Thoracic aorta (tissue), 2 donors: ENCODE results near the gene SIX1. TPM values are rescaled to one million over a fixed set of nuclear protein-coding genes. Genes with fewer than 3 reads are reported as not detected.

ENCODE experiments used
- ATAC-seq: fragments of 150-250 bp; one replicate; pipeline ENCODE4 v1.8.0; 2017; ENCODE audit warnings: low read depth; ENCODE audit not compliant: insufficient number of reproducible peaks, low FRiP score
- DNase-seq: peaks from one replicate; pipeline ENCODE4 v3.0.0-alpha.2; 2020; ENCODE audit warnings: low spot score
- H3K27ac ChIP-seq, 2 donors: fragments of 200-600 bp; sonication (generic); 1 replicate in 1 of 2; 2 replicates in 1 of 2; pipeline ENCODE4 v1.5.1; 2016; ENCODE audit warnings: mild to moderate bottlenecking in 2 of 2, moderate library complexity in 2 of 2
- H3K27me3 ChIP-seq: fragments of 200-600 bp; sonication (generic); replicated peaks from 2 replicates; pipeline ENCODE4 v1.6.0; 2016; ENCODE audit warnings: mild to moderate bottlenecking; ENCODE audit not compliant: insufficient read depth
- H3K36me3 ChIP-seq: fragments of 200-600 bp; sonication (generic); one replicate; pipeline ENCODE4 v1.5.1; 2016
- H3K4me1 ChIP-seq, 2 donors: fragments of 200-600 bp; sonication (generic); 1 replicate in 1 of 2; 2 replicates in 1 of 2; pipeline versions ENCODE4 v1.5.1 to v1.6.0; 2016; ENCODE audit warnings: low read depth in 2 of 2, mild to moderate bottlenecking in 1 of 2; ENCODE audit not compliant: control insufficient read depth in 1 of 2
- H3K4me3 ChIP-seq: fragments of 200-600 bp; sonication (generic); 2 replicates; pipeline ENCODE4 v1.5.1; 2016; ENCODE audit warnings: mild to moderate bottlenecking
- H3K9me3 ChIP-seq: fragments of 200-600 bp; sonication (generic); 2 replicates; pipeline ENCODE4 v1.5.1; 2016
- CTCF ChIP-seq: fragments of 200-600 bp; sonication (generic); IDR thresholded peaks from one replicate; pipeline ENCODE4 v1.5.1; 2019; ENCODE audit warnings: antibody characterized with exemption
- total RNA-seq, 2 donors: library from RNA; depleted of rRNA; stranded (reverse); fragments of >200 nt; gene quantifications; one replicate each; pipeline versions ENCODE4 v1.1.0 to v1.2.3, GENCODE V29; 2016

Gene SIX1
- total RNA-seq, 2 donors from 2014 or later: 2.6 to 5.1 TPM

GRCh38 chr14:60640859-60641741 lies 8.2 kb downstream of the SIX1 start:
- ATAC-seq (no peak), DNase-seq (no peak)
- Histone ChIP-seq H3K9me3 (no peaks in the 10 kb centered on the region), H3K4me1 (peaks cover 0 to 23% of the 10 kb centered on the region in 2 donors), H3K27me3 (peaks cover 46% of the 10 kb centered on the region), H3K36me3 (no peaks in the 10 kb centered on the region), H3K27ac (no peak overlapping the region), H3K4me3 (no peak overlapping the region)
- TF ChIP-seq CTCF: no peak

- ATAC-seq (no peak), DNase-seq (no peak)
- H3K4me1 ChIP-seq: peaks cover 0 to 23% of the 10 kb centered on the region in 2 donors
- peaks cover 33% of the 10 kb centered on the region for H3K27me3 ChIP-seq
- no peak overlapping the region for H3K4me3 ChIP-seq
- H3K36me3 ChIP-seq: no peaks in the 10 kb centered on the region
- no peak overlapping the region for H3K27ac ChIP-seq
- TF ChIP-seq CTCF: no peak
- H3K9me3 ChIP-seq: no peaks in the 10 kb centered on the region
Measured at GRCh38 chr14:60639674-60640073, 9.6 kb downstream of the SIX1 start.

DNA sequence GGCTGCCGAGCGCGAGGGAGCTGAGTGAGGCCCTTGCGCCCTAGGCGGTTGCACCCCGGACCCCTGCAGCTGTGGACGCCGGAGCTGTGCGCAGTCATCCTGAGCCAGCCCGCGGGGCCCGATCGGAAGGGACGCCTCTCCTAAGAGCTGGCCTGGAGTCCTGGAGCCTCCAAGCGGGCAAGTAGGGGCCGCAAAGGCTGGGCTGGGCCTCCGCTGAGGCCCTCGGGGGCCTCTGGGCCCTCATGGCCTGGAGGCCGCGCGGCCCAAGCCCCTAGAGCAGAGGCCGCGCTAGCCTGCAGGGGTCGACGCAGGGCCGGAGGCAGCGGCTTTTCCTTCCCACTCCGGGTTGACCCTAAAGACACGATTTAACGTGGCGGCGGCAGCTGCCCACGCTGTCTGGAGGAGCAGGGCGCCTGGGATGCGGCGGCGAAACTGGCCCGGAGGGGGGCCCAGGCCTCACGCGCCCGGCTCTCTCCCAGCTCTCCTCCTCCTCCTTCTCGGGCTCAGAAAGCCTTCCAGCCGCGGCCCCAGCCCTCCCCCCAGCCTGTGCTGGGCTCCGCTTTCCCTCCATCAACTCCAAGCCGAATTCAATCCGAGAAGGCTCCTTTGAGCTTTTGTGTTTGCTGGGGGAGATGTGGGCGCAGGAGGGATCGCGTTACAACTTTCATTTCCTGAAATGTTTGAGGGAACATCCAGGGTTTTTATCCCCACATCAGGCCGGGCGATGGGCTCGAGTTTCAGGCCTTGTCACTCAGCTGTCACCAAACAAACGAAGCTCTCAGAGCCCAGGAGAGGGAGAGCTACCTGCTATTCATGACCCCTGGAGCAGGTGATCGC lies 11.6 kb downstream of the SIX1 start:
- Histone ChIP-seq H3K9me3 (no peaks in the 10 kb centered on the region), H3K36me3 (no peaks in the 10 kb centered on the region), H3K27me3 (peaks cover 17% of the 10 kb centered on the region), H3K4me3 (peak overlapping the region; percentile 66), H3K27ac (peak overlapping the region in 1 of 2 donors; percentile 38), H3K4me1 (peaks cover 0 to 19% of the 10 kb centered on the region in 2 donors)
- no peak for TF ChIP-seq CTCF
- ATAC-seq (no peak), DNase-seq (no peak)

DNA sequence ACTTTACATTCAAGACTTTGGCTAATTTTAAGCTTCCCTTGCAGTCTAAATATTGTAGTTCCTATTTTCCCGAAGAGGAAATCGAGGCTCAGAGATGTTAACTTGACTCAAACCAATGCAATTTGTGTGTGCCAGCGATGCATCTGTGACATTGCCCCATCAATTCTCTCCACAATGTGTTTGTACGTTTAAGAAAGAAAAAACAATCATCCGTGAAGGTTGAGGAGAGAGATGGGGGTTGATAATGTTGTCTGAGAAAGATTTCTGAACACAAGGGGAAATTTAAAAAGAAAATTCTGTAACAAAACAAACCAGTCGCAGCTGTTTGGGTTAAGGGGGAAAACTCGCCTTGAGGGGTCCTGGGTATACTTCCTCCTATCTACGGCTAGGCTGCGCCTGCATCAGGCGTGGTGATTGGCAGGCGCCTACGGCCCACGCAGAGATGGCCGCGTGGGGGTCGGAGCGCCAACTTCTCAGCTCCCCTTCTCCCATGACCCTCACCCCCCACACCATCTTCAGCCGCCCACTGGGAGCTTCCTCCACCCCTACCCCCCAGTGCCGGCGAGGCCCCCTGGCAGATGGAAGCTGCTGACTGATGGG lies 12.3 kb downstream of the SIX1 start:
- DNase-seq: no peak
- no peaks in the 10 kb centered on the region for H3K9me3 ChIP-seq
- H3K27me3 ChIP-seq: peaks cover 14% of the 10 kb centered on the region
- no peak for ATAC-seq
- H3K36me3 ChIP-seq: no peaks in the 10 kb centered on the region
- no peak for TF ChIP-seq CTCF
- no peak overlapping the region for H3K27ac ChIP-seq
- peak overlapping the region; percentile 66 for H3K4me3 ChIP-seq
- H3K4me1 ChIP-seq: peaks cover 0 to 12% of the 10 kb centered on the region in 2 donors

GRCh38 chr14:60634153-60634552 lies 15.1 kb downstream of the SIX1 start:
- H3K4me1 ChIP-seq: peaks cover 0 to 11% of the 10 kb centered on the region in 2 donors
- H3K4me3 ChIP-seq: no peak overlapping the region
- no peak for TF ChIP-seq CTCF
- no peaks in the 10 kb centered on the region for H3K9me3 ChIP-seq
- no peak for DNase-seq
- H3K27me3 ChIP-seq: no peaks in the 10 kb centered on the region
- no peaks in the 10 kb centered on the region for H3K36me3 ChIP-seq
- ATAC-seq: no peak
- H3K27ac ChIP-seq: no peak overlapping the region
